DND-41 (cell line): Measurements from ENCODE around the gene SULF2.

Source experiments
- CTCF ChIP-seq: IDR thresholded peaks from 2 replicates; pipeline ENCODE4 v1.5.1; 2012; ENCODE audit warnings: borderline replicate concordance, low read length, moderate library complexity, mild to moderate bottlenecking; ENCODE audit not compliant: poor library complexity, severe bottlenecking; ENCODE audit errors: extremely low read depth
- EZH2 ChIP-seq: IDR thresholded peaks from 3 replicates; pipeline ENCODE4 v1.6.1; 2012; ENCODE audit warnings: borderline replicate concordance, low read depth, mild to moderate bottlenecking, moderate library complexity, low read length, inconsistent platforms; ENCODE audit not compliant: severe bottlenecking

DNA sequence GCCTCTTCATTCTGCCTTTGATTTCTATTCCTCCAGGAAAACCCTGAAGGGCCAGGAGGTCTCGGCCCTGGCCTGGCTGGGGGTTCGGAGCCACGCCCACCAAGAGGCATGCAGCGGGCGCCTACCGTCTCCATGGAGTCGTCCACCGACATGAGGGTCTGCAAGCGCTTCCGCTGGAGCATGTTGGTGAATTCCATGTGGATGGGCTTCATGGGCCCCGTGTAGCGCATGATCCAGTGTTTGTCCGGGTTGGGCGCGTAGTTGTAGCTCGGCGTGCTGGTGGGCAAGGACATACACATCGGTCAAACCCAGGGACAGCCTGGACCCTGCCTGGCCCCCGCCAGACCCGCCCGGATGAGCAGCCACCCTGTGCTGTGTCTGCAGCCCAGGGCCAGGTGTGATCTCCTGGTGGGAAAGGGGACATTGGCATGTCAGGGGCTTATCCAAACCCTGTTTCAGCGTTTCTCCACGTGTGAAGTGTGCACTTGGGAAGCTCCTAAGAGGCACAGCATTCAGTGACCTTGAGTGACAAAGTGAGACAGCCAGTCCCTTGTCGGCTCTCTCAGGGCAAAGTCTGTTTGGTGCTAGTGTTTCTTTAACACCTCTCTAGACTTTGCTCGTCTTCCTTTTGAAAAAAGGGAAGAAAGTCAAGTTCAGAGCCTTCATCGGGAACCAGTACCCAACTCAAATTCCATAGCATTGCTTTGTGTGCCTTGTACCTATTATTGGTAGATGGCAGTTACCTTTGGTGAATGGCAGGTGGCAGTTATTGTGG, 100.8 kb downstream of the SULF2 start:
- TF ChIP-seq CTCF (no peak), EZH2 (no peak)
